HG02943 (cell line): ENCODE measurements around the gene PACS2.
"Not testable (repeated sequence)": the region's sequence is repeated elsewhere in the genome, so short reads cannot be mapped to it uniquely, and the experiment has no call there.

Experiments
- ATAC-seq: cut with Tn5 transposase; IDR thresholded peaks from one replicate; pipeline ENCODE4 v1.9.1; 2021; ENCODE audit warnings: mild to moderate bottlenecking, low read depth, moderate library complexity; ENCODE audit not compliant: unreplicated experiment

Gene PACS2

GRCh38 chr14:105287249-105288102 lies 27.1 kb upstream of the PACS2 start:
- ATAC-seq, result no peak

GRCh38 chr14:105288936-105289335 lies 25.6 kb upstream of the PACS2 start:
- ATAC-seq, result not testable (repeated sequence)

GRCh38 chr14:105290621-105291346 lies 23.8 kb upstream of the PACS2 start:
- ATAC-seq, result no peak

GRCh38 chr14:105292826-105293711 lies 21.5 kb upstream of the PACS2 start:
- ATAC-seq, result no peak

GRCh38 chr14:105294142-105294597 lies 20.4 kb upstream of the PACS2 start:
- no peak for ATAC-seq

- ATAC-seq, result not testable (repeated sequence)
Measured at GRCh38 chr14:105297311-105297710, 17.2 kb upstream of the PACS2 start.

GRCh38 chr14:105299654-105300541 lies 14.7 kb upstream of the PACS2 start:
- ATAC-seq, result peak; percentile 12

- ATAC-seq, result peak; percentile 85
Measured at GRCh38 chr14:105300542-105301102, 13.9 kb upstream of the PACS2 start, which contains the start of gene BRF1. Gene BRF1, minus strand, starts transcription at chr14:105301001. Its CDS starts 372 bp downstream, at chr14:105300629.

- ATAC-seq, result peak; percentile 57
Measured at GRCh38 chr14:105301103-105301914, 13.2 kb upstream of the PACS2 start.

- not testable (repeated sequence) for ATAC-seq
Measured at GRCh38 chr14:105301915-105302249, 12.7 kb upstream of the PACS2 start.

- no peak for ATAC-seq
Measured at GRCh38 chr14:105303949-105304348, 10.6 kb upstream of the PACS2 start.

- ATAC-seq, result no peak
Measured at GRCh38 chr14:105304565-105304964, 10.0 kb upstream of the PACS2 start.

GRCh38 chr14:105305345-105305744 lies 9.2 kb upstream of the PACS2 start:
- no peak for ATAC-seq

- no peak for ATAC-seq
Measured at GRCh38 chr14:105305791-105306190, 8.8 kb upstream of the PACS2 start.

GRCh38 chr14:105307052-105307727 lies 7.4 kb upstream of the PACS2 start:
- no peak for ATAC-seq

- no peak for ATAC-seq
Measured at GRCh38 chr14:105309371-105309770, 5.2 kb upstream of the PACS2 start.

GRCh38 chr14:105311838-105312237 lies 2.7 kb upstream of the PACS2 start:
- ATAC-seq, result no peak

- ATAC-seq, result no peak
Measured at GRCh38 chr14:105312973-105313372, 1.6 kb upstream of the PACS2 start.
